Sigmoid colon (tissue), 4 donors: ENCODE data around the gene C1QTNF5.
A peak's percentile ranks its signal among the peaks of the same experiment; 100 is the strongest.

ENCODE experiments used
- CTCF ChIP-seq, 4 experiments: fragments of 450-650 bp in 3 of 4; fragments of 200-600 bp in 1 of 4; IDR thresholded peaks; one replicate each; pipeline ENCODE4 v1.5.1; 2016 to 2019; ENCODE audit warnings: antibody characterized with exemption in 4 of 4, mild to moderate bottlenecking in 3 of 4, moderate library complexity in 2 of 4
- EP300 ChIP-seq, 4 donors: sonication (generic); formaldehyde crosslinking; IDR thresholded peaks; one replicate each; pipeline ENCODE4 v1.6.1; 2017; ENCODE audit warnings: antibody characterized with exemption in 4 of 4
- POLR2A ChIP-seq, 2 donors: fragments of 450-650 bp; IDR thresholded peaks; one replicate each; pipeline ENCODE4 v1.6.1; 2016; ENCODE audit warnings: antibody characterized with exemption in 2 of 2, mild to moderate bottlenecking in 2 of 2, moderate library complexity in 2 of 2
- POLR2AphosphoS5 ChIP-seq, 4 donors: sonication (generic); formaldehyde crosslinking; IDR thresholded peaks; one replicate each; pipeline ENCODE4 v1.6.1; 2017; ENCODE audit warnings: antibody characterized with exemption in 4 of 4

DNA sequence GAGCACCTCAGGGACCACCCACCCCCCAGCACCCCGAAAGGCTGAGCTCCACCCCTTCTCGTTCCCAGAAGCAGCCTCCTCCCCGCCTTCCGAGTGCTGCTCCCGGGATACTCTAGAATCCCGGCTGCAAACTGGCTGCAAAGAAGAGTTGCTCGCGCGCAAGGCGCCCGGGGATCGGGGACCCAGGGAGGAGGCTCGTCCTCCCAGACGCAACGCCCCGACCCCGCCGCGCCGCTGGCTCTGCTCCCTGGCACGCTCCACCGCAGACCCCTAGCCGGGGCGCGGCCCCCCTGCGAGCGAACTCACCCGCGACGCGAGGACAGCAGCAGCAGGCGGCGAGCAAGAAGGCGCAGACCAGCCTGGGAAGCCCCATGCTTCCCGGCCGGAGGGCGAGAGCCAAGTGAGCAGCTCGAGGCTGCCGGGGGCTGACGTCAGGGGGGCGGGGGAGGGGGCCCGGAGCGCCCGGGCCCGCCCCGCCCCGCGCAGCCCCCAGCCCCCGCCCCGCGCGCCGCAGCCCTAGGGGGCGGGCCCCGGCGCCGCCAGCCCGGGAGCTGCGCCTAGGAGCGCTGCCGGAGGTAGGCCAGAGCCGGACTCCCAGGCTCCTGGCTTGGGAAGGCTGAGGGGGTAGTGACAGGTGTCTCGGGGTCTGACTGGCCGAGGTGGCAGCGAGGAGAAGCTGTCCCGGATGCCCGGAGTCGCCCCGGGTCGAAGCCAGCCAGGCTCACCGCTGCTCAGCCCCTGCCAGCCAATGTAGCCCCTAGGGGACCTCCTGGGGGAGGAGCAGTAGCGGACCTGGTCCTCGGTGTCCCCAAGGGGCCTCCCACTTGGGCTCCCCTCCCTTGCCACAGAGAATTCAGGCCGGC lies 23.7 kb downstream of the C1QTNF5 start, which contains the start of gene MCAM:
- no peak for TF ChIP-seq CTCF (IDR thresholded peaks at IDR 0.05)
- peak; percentile 69 to 78 for TF ChIP-seq POLR2A (IDR thresholded peaks at IDR 0.05)
- peak; percentile 89 to 97 (median 94) for TF ChIP-seq POLR2AphosphoS5 (IDR thresholded peaks at IDR 0.05)
- no peak for TF ChIP-seq EP300 (IDR thresholded peaks at IDR 0.05)
